Skeletal muscle satellite cell (primary cell): ENCODE measurements around the gene OCIAD2. TPM values are rescaled to one million over a fixed set of nuclear protein-coding genes. Genes with fewer than 3 reads are reported as not detected.

ENCODE experiments used
- H3K27me3 ChIP-seq: 2 replicates; pipeline ENCODE4 v1.7.0; 2013; ENCODE audit warnings: low read length; ENCODE audit not compliant: control insufficient read depth, insufficient read depth
- H3K36me3 ChIP-seq: 2 replicates; pipeline ENCODE4 v1.7.0; 2013; ENCODE audit warnings: mild to moderate bottlenecking, control low read depth, low read length; ENCODE audit not compliant: insufficient read depth
- H3K4me1 ChIP-seq: 2 replicates; pipeline ENCODE4 v1.7.0; 2013; ENCODE audit warnings: low read length; ENCODE audit not compliant: control insufficient read depth, insufficient read depth
- H3K4me2 ChIP-seq: 2 replicates; pipeline ENCODE4 v1.7.0; 2013; ENCODE audit warnings: mild to moderate bottlenecking, low read length
- H3K4me3 ChIP-seq: 2 replicates; pipeline ENCODE4 v1.7.0; 2013; ENCODE audit warnings: low read length
- H3K9ac ChIP-seq: 2 replicates; pipeline ENCODE4 v1.7.0; 2013; ENCODE audit warnings: mild to moderate bottlenecking, low read depth, low read length, moderate library complexity
- H3K9me3 ChIP-seq: replicated peaks from 2 replicates; pipeline ENCODE4 v1.7.0; 2013; ENCODE audit warnings: mild to moderate bottlenecking, control low read depth, low read length
- total RNA-seq: library from RNA; depleted of rRNA; stranded (reverse); fragments of >200 nt; gene quantifications from 2 replicates; pipeline ENCODE4 v1.2.3, GENCODE V29; 2012; rRNA removed

The OCIAD2 gene
- total RNA-seq, result 7.2 and 8.1 TPM in 2 replicates

GRCh38 chr4:48906206-48907173, at the start of gene OCIAD2:
Gene OCIAD2, minus strand, starts transcription at chr4:48906774. Its CDS starts 2,225 bp downstream, at chr4:48904549.
- peaks cover 34% of the 10 kb centered on the region for H3K4me1 ChIP-seq
- H3K27me3 ChIP-seq, result no peaks in the 10 kb centered on the region
- peak within 1 kb of the TSS; percentile 79 for H3K4me2 ChIP-seq

GRCh38 chr4:48954314-48954713, 47.7 kb upstream of the OCIAD2 start:
- no peak overlapping the region for H3K9ac ChIP-seq
- H3K36me3 ChIP-seq, result no peaks in the 10 kb centered on the region
- H3K4me2 ChIP-seq, result peak overlapping the region; percentile 28
- H3K4me1 ChIP-seq, result peaks cover 19% of the 10 kb centered on the region
- H3K9me3 ChIP-seq, result no peaks in the 10 kb centered on the region
- no peaks in the 10 kb centered on the region for H3K27me3 ChIP-seq
- H3K4me3 ChIP-seq, result no peak overlapping the region

More at GRCh38 chr4:48906206-48907173, at the start of gene OCIAD2:
- H3K36me3 ChIP-seq, result no peaks in the 10 kb centered on the region
- no peaks in the 10 kb centered on the region for H3K9me3 ChIP-seq
- peak within 1 kb of the TSS; percentile 68 for H3K9ac ChIP-seq
- H3K4me3 ChIP-seq, result peak within 1 kb of the TSS; percentile 67

GRCh38 chr4:48949518-48950219, 43.1 kb upstream of the OCIAD2 start:
- Histone ChIP-seq H3K27me3 (no peaks in the 10 kb centered on the region), H3K9ac (no peak overlapping the region), H3K4me1 (peaks cover 20% of the 10 kb centered on the region)

GRCh38 chr4:48949086-48949485, 42.5 kb upstream of the OCIAD2 start:
- H3K4me3 ChIP-seq, result no peak overlapping the region
- peak overlapping the region; percentile 5 for H3K9ac ChIP-seq
- peaks cover 20% of the 10 kb centered on the region for H3K4me1 ChIP-seq
- H3K36me3 ChIP-seq, result no peaks in the 10 kb centered on the region
- no peaks in the 10 kb centered on the region for H3K9me3 ChIP-seq
- no peaks in the 10 kb centered on the region for H3K27me3 ChIP-seq
- no peak overlapping the region for H3K4me2 ChIP-seq

More at GRCh38 chr4:48949518-48950219, 43.1 kb upstream of the OCIAD2 start:
- no peaks in the 10 kb centered on the region for H3K9me3 ChIP-seq
- H3K4me3 ChIP-seq, result no peak overlapping the region
- H3K4me2 ChIP-seq, result no peak overlapping the region
- no peaks in the 10 kb centered on the region for H3K36me3 ChIP-seq

- Histone ChIP-seq H3K4me1 (peaks cover 21% of the 10 kb centered on the region), H3K9me3 (no peaks in the 10 kb centered on the region), H3K4me3 (no peak overlapping the region), H3K4me2 (no peak overlapping the region), H3K27me3 (no peaks in the 10 kb centered on the region), H3K9ac (no peak overlapping the region), H3K36me3 (no peaks in the 10 kb centered on the region)
These were observed 41.2 kb upstream of the OCIAD2 start for GRCh38 chr4:48947731-48948130.

GRCh38 chr4:48945981-48946380, 39.4 kb upstream of the OCIAD2 start:
- Histone ChIP-seq H3K9ac (no peak overlapping the region), H3K4me1 (peaks cover 21% of the 10 kb centered on the region), H3K27me3 (no peaks in the 10 kb centered on the region), H3K36me3 (no peaks in the 10 kb centered on the region), H3K4me2 (no peak overlapping the region), H3K9me3 (no peaks in the 10 kb centered on the region), H3K4me3 (no peak overlapping the region)

GRCh38 chr4:48944756-48945241, 38.2 kb upstream of the OCIAD2 start:
- no peaks in the 10 kb centered on the region for H3K27me3 ChIP-seq
- peaks cover 23% of the 10 kb centered on the region for H3K4me1 ChIP-seq
- H3K36me3 ChIP-seq, result no peaks in the 10 kb centered on the region
- H3K4me3 ChIP-seq, result no peak overlapping the region
- no peaks in the 10 kb centered on the region for H3K9me3 ChIP-seq
- H3K9ac ChIP-seq, result no peak overlapping the region
- no peak overlapping the region for H3K4me2 ChIP-seq

- Histone ChIP-seq H3K9me3 (no peaks in the 10 kb centered on the region), H3K4me3 (no peak overlapping the region), H3K36me3 (no peaks in the 10 kb centered on the region), H3K9ac (no peak overlapping the region), H3K27me3 (no peaks in the 10 kb centered on the region), H3K4me1 (peaks cover 18% of the 10 kb centered on the region), H3K4me2 (no peak overlapping the region)
These were observed 37.7 kb upstream of the OCIAD2 start for GRCh38 chr4:48944252-48944651.

GRCh38 chr4:48943387-48943786, 36.8 kb upstream of the OCIAD2 start:
- H3K4me1 ChIP-seq, result peaks cover 12% of the 10 kb centered on the region
- H3K27me3 ChIP-seq, result no peaks in the 10 kb centered on the region
- H3K36me3 ChIP-seq, result no peaks in the 10 kb centered on the region
- H3K9me3 ChIP-seq, result no peaks in the 10 kb centered on the region
- no peak overlapping the region for H3K4me2 ChIP-seq
- no peak overlapping the region for H3K9ac ChIP-seq
- no peak overlapping the region for H3K4me3 ChIP-seq

GRCh38 chr4:48939785-48940184, 33.2 kb upstream of the OCIAD2 start:
- Histone ChIP-seq H3K27me3 (no peaks in the 10 kb centered on the region), H3K9me3 (no peaks in the 10 kb centered on the region), H3K4me2 (no peak overlapping the region), H3K4me1 (peaks cover 12% of the 10 kb centered on the region), H3K36me3 (no peaks in the 10 kb centered on the region), H3K4me3 (no peak overlapping the region), H3K9ac (no peak overlapping the region)

- H3K9me3 ChIP-seq, result no peaks in the 10 kb centered on the region
- no peaks in the 10 kb centered on the region for H3K36me3 ChIP-seq
- H3K4me3 ChIP-seq, result no peak overlapping the region
- no peaks in the 10 kb centered on the region for H3K27me3 ChIP-seq
- peaks cover 5% of the 10 kb centered on the region for H3K4me1 ChIP-seq
- H3K9ac ChIP-seq, result no peak overlapping the region
- H3K4me2 ChIP-seq, result no peak overlapping the region
These were observed 32.3 kb upstream of the OCIAD2 start for GRCh38 chr4:48938831-48939230.
